Muscle of arm (tissue), 12 donors: ENCODE data around the gene MCFD2. TPM values are rescaled to one million over a fixed set of nuclear protein-coding genes. Genes with fewer than 3 reads are reported as not detected.

ENCODE experiments used
- DNase-seq: peaks from one replicate; pipeline ENCODE4 v3.0.0-alpha.2; 2013
- polyA plus RNA-seq, 12 donors: library from polyadenylated mRNA; unstranded; fragments of 120-200 nt; gene quantifications; one replicate each; pipeline ENCODE4 v1.2.1, GENCODE V29; 2013; ENCODE audit not compliant: insufficient read length in 12 of 12

The MCFD2 gene
- polyA plus RNA-seq, 12 donors = 40.6 to 83.0 (median 51.1) TPM; not detected in 1

- no peak for DNase-seq
These were observed 27.5 kb upstream of the MCFD2 start for GRCh38 chr2:46942891-46943626.

- no peak for DNase-seq
These were observed 26.5 kb upstream of the MCFD2 start for GRCh38 chr2:46942143-46942526.

- DNase-seq = no peak
These were observed 24.2 kb upstream of the MCFD2 start for GRCh38 chr2:46939626-46940359.

GRCh38 chr2:46937471-46937901 lies 21.9 kb upstream of the MCFD2 start:
- no peak for DNase-seq

- DNase-seq = no peak
These were observed 21.0 kb upstream of the MCFD2 start for GRCh38 chr2:46936566-46936965.

GRCh38 chr2:46935071-46935470 lies 19.5 kb upstream of the MCFD2 start:
- no peak for DNase-seq

GRCh38 chr2:46929612-46930011 lies 14.0 kb upstream of the MCFD2 start:
- no peak for DNase-seq

GRCh38 chr2:46926863-46927262 lies 11.3 kb upstream of the MCFD2 start:
- no peak for DNase-seq

GRCh38 chr2:46925474-46926351 lies 10.1 kb upstream of the MCFD2 start:
- DNase-seq = no peak

- DNase-seq = no peak
These were observed 9.0 kb upstream of the MCFD2 start for GRCh38 chr2:46924608-46925007.

GRCh38 chr2:46924038-46924437 lies 8.4 kb upstream of the MCFD2 start:
- DNase-seq = no peak

- no peak for DNase-seq
These were observed 7.5 kb upstream of the MCFD2 start for GRCh38 chr2:46923041-46923528.

GRCh38 chr2:46922606-46923005 lies 7.0 kb upstream of the MCFD2 start:
- DNase-seq = no peak

GRCh38 chr2:46921676-46922448 lies 6.3 kb upstream of the MCFD2 start:
- no peak for DNase-seq

GRCh38 chr2:46917628-46918027 lies 2.0 kb upstream of the MCFD2 start:
- no peak for DNase-seq

- DNase-seq = peak; percentile 95
These were observed 415 bp upstream of the MCFD2 start for GRCh38 chr2:46915811-46916630.

GRCh38 chr2:46914578-46915230 lies 902 bp downstream of the MCFD2 start:
- no peak for DNase-seq

GRCh38 chr2:46913471-46914381 lies 1.9 kb downstream of the MCFD2 start:
- no peak for DNase-seq
